GM23248 (cell line): ENCODE measurements around the gene ATXN7. TPM values are rescaled to one million over a fixed set of nuclear protein-coding genes. Genes with fewer than 3 reads are reported as not detected.

ENCODE experiments used
- DNase-seq: peaks from one replicate; pipeline ENCODE4 v3.0.0-alpha.2; 2015
- H2AFZ ChIP-seq: fragments of 200-600 bp; sonication (generic); 2 replicates; pipeline ENCODE4 v1.6.1; 2016; ENCODE audit warnings: antibody characterized with exemption
- H3F3A ChIP-seq: fragments of 200-600 bp; sonication (generic); 2 replicates; pipeline ENCODE4 v1.6.1; 2016; ENCODE audit warnings: mild to moderate bottlenecking, antibody characterized with exemption, mixed run types; ENCODE audit not compliant: insufficient read depth
- H3K27ac ChIP-seq: fragments of 200-600 bp; sonication (generic); 2 replicates; pipeline ENCODE4 v1.5.1; 2016; ENCODE audit warnings: mild to moderate bottlenecking
- H3K27me3 ChIP-seq: fragments of 200-600 bp; sonication (generic); replicated peaks from 2 replicates; pipeline ENCODE4 v1.6.1; 2016; ENCODE audit warnings: mild to moderate bottlenecking; ENCODE audit not compliant: insufficient read depth
- H3K36me3 ChIP-seq: fragments of 200-600 bp; sonication (generic); 2 replicates; pipeline ENCODE4 v1.6.1; 2016; ENCODE audit warnings: low read depth, mild to moderate bottlenecking
- H3K4me1 ChIP-seq: fragments of 200-600 bp; sonication (generic); 2 replicates; pipeline ENCODE4 v1.6.1; 2016; ENCODE audit warnings: mild to moderate bottlenecking; ENCODE audit not compliant: insufficient read depth
- H3K4me2 ChIP-seq: fragments of 200-600 bp; sonication (generic); one replicate; pipeline ENCODE4 v1.6.1; 2016; ENCODE audit warnings: mild to moderate bottlenecking; ENCODE audit not compliant: unreplicated experiment
- H3K4me3 ChIP-seq: fragments of 200-600 bp; sonication (generic); 2 replicates; pipeline ENCODE4 v1.5.1; 2016; ENCODE audit warnings: mild to moderate bottlenecking
- H3K79me2 ChIP-seq: fragments of 200-600 bp; sonication (generic); 2 replicates; pipeline ENCODE4 v1.6.1; 2016; ENCODE audit warnings: mild to moderate bottlenecking; ENCODE audit not compliant: insufficient read depth
- H3K9ac ChIP-seq: fragments of 200-600 bp; sonication (generic); 2 replicates; pipeline ENCODE4 v1.6.1; 2016; ENCODE audit warnings: mild to moderate bottlenecking
- H3K9me2 ChIP-seq: fragments of 200-600 bp; sonication (generic); 2 replicates; pipeline ENCODE4 v1.6.1; 2016; ENCODE audit warnings: mixed run types, mild to moderate bottlenecking, moderate library complexity; ENCODE audit not compliant: insufficient read depth
- H3K9me3 ChIP-seq: fragments of 200-600 bp; sonication (generic); one replicate; pipeline ENCODE4 v1.6.1; 2017; ENCODE audit warnings: low read depth
- H4K20me1 ChIP-seq: fragments of 200-600 bp; sonication (generic); 2 replicates; pipeline ENCODE4 v1.6.0; 2016; ENCODE audit not compliant: insufficient read depth
- EZH2 ChIP-seq: fragments of 200-600 bp; sonication (generic); IDR thresholded peaks from 2 replicates; pipeline ENCODE4 v1.6.1; 2018; ENCODE audit warnings: antibody characterized with exemption, mild to moderate bottlenecking; ENCODE audit not compliant: insufficient read depth, poor library complexity, severe bottlenecking
- EZH2phosphoT487 ChIP-seq: fragments of 200-600 bp; sonication (generic); IDR thresholded peaks from 2 replicates; pipeline ENCODE4 v1.6.1; 2018; ENCODE audit warnings: antibody characterized with exemption, moderate library complexity, mild to moderate bottlenecking, low read depth; ENCODE audit not compliant: insufficient read depth
- whole genome bisulfite sequencing, 2 experiments: methylation state at CpG; one replicate each; pipeline ENCODE4 v1.1.6; 2015 to 2017; ENCODE audit warnings: low lambda C conversion rate in 2 of 2, low coverage in 1 of 2; ENCODE audit errors: missing lambda C conversion rate in 2 of 2; 5-methylcytosine and 5-hydroxymethylcytosine counted together
- in situ Hi-C: fragments of 300-500 bp; cut with MboI; formaldehyde crosslinking; loops from 2 replicates; pipeline ENCODE4 v1.15.0; 2020
- polyA plus RNA-seq: library from polyadenylated mRNA; unstranded; fragments of >200 nt; fragmentation: Nextera tagmentation; extraction: Ambion mirVana; gene quantifications from 2 replicates; pipeline ENCODE4 v1.2.1, GENCODE V29; 2016
- total RNA-seq: library from RNA; depleted of rRNA; stranded (reverse); fragments of >200 nt; shearing (Covaris generic); gene quantifications from 2 replicates; pipeline ENCODE4 v1.2.3, GENCODE V29; 2014

Gene ATXN7
- total and polyA plus RNA-seq, 2 experiments from 2014 or later = 2.4 to 3.9 TPM

DNA sequence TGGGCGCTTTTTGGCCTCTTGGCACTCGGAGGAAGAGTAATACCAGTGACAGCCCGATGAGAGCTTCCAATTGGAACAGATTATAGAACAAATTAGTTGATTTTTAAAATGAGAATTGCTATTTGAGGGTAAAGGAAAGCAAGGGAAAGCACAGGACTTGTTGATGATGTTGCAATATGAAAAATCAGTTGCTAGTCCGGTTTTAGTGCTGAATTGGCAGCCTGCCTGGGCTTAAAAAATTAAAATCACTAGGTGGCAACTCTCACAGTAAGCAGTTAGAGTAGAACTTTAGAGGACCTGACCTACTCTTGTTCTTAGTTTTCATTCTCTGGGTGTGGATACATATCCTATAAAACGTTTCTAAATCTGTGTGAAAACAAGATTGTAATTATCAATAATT lies 50.6 kb downstream of the ATXN7 start:
- H4K20me1 ChIP-seq = peaks cover 5% of the 10 kb centered on the region; the same call in 1 of the 2 replicates
- no peaks in the 10 kb centered on the region for H3K9me3 ChIP-seq
- peaks cover 22% of the 10 kb centered on the region for H3K36me3 ChIP-seq
- no peak overlapping the region for H2AFZ ChIP-seq
- H3K4me2 ChIP-seq = peak overlapping the region; percentile 85
- WGBS, 2 experiments = 24 to 33% methylated on average over 5 of the region's 5 CpGs
- peak overlapping the region; percentile 92 for H3K9ac ChIP-seq
- peaks cover 80% of the 10 kb centered on the region for H3K79me2 ChIP-seq
- TF ChIP-seq EZH2 = no peak
- no peak for TF ChIP-seq EZH2phosphoT487
- in situ Hi-C loops = no loop called here
- peak; percentile 69 for DNase-seq
- peak overlapping the region; percentile 89 for H3K27ac ChIP-seq
- peak overlapping the region; percentile 82 for H3K4me3 ChIP-seq
- H3K27me3 ChIP-seq = no peaks in the 10 kb centered on the region
- peaks cover 39% of the 10 kb centered on the region for H3K4me1 ChIP-seq
- H3F3A ChIP-seq = peaks cover 47% of the 10 kb centered on the region
- H3K9me2 ChIP-seq = no peaks in the 10 kb centered on the region

DNA sequence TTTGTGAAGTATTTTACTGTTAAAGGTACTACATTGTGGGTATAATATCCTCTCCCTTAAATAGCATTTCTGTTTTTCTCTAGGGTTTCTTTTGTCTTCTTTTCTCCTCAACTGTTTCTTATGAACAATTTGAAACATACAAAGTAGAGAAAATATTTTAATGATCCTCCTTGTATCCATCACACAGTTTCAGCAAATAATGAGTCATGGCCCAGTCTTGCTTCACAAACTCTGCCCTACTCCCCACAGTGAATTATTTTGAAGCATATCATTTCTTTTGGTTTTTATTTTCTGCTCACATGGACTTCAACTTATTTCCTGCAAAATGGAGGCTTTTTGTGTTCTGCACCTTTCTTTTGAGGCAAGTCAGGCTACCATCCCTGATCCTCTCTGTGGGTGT lies 54.7 kb downstream of the ATXN7 start:
- peak; percentile 80 for DNase-seq
- peak overlapping the region; percentile 5 for H3K4me2 ChIP-seq
- H3K4me3 ChIP-seq = no peak overlapping the region
- peaks cover 97% of the 10 kb centered on the region for H3K79me2 ChIP-seq
- peaks cover 22% of the 10 kb centered on the region for H3K4me1 ChIP-seq
- peaks cover 33% of the 10 kb centered on the region for H3F3A ChIP-seq
- H4K20me1 ChIP-seq = peaks cover 5% of the 10 kb centered on the region; the same call in 1 of the 2 replicates
- no peaks in the 10 kb centered on the region for H3K27me3 ChIP-seq
- in situ Hi-C loops = no loop called here
- 0 out of 2 replicates have a peak overlapping the region, but pooled peaks have one; percentile 3 for H3K9ac ChIP-seq
- H3K27ac ChIP-seq = peak overlapping the region; percentile 61
- H3K9me3 ChIP-seq = no peaks in the 10 kb centered on the region
- TF ChIP-seq EZH2phosphoT487 = no peak
- no peak for TF ChIP-seq EZH2
- H2AFZ ChIP-seq = no peak overlapping the region
- peaks cover 39% of the 10 kb centered on the region for H3K36me3 ChIP-seq
- H3K9me2 ChIP-seq = no peaks in the 10 kb centered on the region

DNA sequence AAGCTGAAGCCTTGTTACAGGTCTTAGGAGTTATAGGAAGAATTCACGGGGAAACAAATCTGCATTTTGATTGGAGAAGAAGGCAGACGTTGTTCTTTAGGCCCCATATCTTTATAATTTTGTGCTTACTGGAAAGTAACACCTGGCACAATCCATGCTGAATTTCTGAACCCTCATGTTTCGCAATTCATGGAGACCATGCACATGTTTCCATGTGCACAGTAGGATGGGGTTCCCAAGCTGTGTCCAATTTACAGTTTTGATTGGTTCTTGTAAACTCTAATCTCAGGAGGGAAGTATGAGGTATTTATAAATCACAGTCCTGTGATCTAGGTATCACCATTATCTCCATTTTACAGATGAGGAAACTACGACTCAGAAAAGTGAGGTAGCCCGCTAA lies 56.3 kb downstream of the ATXN7 start:
- no peak for TF ChIP-seq EZH2
- TF ChIP-seq EZH2phosphoT487 = no peak
- Histone ChIP-seq H3K9me2 (no peaks in the 10 kb centered on the region), H3K36me3 (peaks cover 42% of the 10 kb centered on the region), H3K4me3 (no peak overlapping the region), H3K4me1 (peaks cover 11% of the 10 kb centered on the region), H2AFZ (no peak overlapping the region), H4K20me1 (peaks cover 5% of the 10 kb centered on the region; the same call in 1 of the 2 replicates), H3K79me2 (peaks cover 97% of the 10 kb centered on the region), H3K9me3 (no peaks in the 10 kb centered on the region), H3K9ac (no peak overlapping the region), H3F3A (peaks cover 21% of the 10 kb centered on the region), H3K27ac (no peak overlapping the region), H3K27me3 (no peaks in the 10 kb centered on the region), H3K4me2 (no peak overlapping the region)
- 89 to 93% methylated on average over 5 of the region's 5 CpGs for WGBS, 2 experiments
- DNase-seq = no peak
- in situ Hi-C loops = no loop called here

- no peak for DNase-seq
- Histone ChIP-seq H3K9ac (no peak overlapping the region), H2AFZ (no peak overlapping the region), H3K36me3 (peaks cover 37% of the 10 kb centered on the region), H3K4me2 (no peak overlapping the region), H3K4me1 (peaks cover 11% of the 10 kb centered on the region), H3K9me3 (no peaks in the 10 kb centered on the region), H3K9me2 (no peaks in the 10 kb centered on the region), H3F3A (peaks cover 21% of the 10 kb centered on the region), H3K79me2 (peaks cover 97% of the 10 kb centered on the region), H3K4me3 (no peak overlapping the region), H3K27me3 (no peaks in the 10 kb centered on the region), H4K20me1 (peaks cover 6% of the 10 kb centered on the region; the same call in 1 of the 2 replicates), H3K27ac (no peak overlapping the region)
- in situ Hi-C loops = no loop called here
- TF ChIP-seq EZH2 (no peak), EZH2phosphoT487 (no peak)
- 96 to 97% methylated on average over 6 of the region's 6 CpGs for WGBS, 2 experiments
These were observed 58.2 kb downstream of the ATXN7 start for GRCh38 chr3:63921741-63922482.
